LHCN-M2 (cell line): ENCODE measurements around the gene UTS2R. TPM values are rescaled to one million over a fixed set of nuclear protein-coding genes. Genes with fewer than 3 reads are reported as not detected.
A peak's percentile ranks its signal among the peaks of the same experiment; 100 is the strongest.
"Not testable (repeated sequence)": the region's sequence is repeated elsewhere in the genome, so short reads cannot be mapped to it uniquely, and the experiment has no call there.

ENCODE experiments used
- DNase-seq: peaks from one replicate; pipeline ENCODE4 v3.0.0-alpha.2; 2012; ENCODE audit warnings: low read depth
- total RNA-seq: library from RNA; depleted of rRNA; stranded (reverse); fragments of >200 nt; gene quantifications from 2 replicates; pipeline ENCODE4 v1.2.3, GENCODE V29; 2014

The UTS2R gene
- total RNA-seq, 1 experiment from 2014 or later: 0.11 TPM

DNA sequence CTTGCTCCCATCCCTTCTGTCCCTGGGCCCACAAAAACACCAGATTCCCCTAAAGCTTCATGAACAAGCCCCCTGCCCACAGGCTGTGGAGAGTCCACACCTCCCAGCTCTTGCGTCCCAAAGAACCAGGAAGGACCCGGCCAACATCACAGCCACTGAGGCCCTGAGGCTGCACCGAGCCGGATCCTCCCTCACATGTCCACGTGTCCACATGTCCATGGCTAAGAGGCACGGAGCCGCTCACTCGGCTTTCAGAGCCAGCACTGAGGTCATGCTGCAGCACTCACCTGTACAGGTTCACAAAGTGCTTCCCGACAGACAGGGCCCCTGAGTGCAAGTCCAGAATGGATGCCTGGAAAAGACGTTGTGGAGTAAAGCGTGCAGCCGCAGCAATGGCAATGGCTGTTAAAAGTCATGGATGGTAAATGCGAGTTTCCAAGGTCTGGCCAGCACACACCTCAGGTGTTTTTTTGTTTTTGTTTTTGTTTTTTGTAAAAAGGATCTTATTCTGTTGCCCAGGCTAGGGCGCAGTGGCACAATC lies 34.6 kb downstream of the UTS2R start:
- no peak for DNase-seq

DNA sequence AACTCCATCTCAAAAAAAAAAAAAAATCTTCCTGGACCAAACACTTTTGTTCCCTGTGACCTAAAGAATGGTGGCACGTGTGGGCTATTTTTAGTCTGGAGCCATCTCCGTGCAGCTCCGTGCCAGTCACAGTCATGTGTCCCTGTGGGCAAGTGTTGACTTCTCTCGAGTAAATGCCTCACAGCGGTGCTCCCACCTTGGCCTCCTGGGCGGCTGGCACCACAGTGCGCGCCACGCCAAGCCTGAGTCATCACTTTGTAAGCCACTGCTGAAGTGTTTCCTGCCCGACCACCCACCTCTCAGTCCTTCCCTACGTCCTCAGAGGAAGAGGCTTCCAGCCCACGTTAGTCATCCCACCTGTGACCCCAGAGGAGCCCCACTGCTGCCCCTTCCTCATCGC lies 35.7 kb downstream of the UTS2R start:
- peak; percentile 49 for DNase-seq

DNA sequence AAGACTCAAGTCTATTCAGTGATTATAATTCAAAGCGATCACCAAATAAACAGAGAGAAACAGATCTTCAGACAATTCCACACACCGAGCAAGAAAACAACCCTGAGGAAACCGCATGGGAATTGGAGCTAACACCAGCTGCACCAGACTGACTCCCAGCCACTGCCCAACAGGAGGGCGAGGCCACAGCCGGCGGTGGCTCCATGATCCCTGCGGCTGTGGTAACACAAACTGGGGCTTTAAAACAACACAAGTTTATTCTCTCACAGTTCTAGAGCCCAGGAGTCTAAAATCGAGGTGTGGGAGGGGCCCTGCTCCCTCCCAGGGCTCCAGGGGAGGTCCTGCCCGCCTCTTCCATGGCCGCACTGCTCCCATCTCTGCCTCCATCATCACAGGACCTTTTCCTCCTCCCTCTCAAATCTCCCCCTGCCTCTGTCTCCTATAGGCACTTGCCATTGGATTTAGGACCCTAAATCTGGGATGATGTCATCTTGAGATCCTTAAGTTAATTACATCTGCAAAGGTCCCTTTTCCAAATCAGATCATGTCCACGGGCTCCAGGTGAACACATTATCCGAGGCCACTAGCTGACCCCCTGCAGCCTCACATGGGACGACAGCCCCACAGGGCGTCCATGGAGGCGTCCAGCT lies 36.8 kb downstream of the UTS2R start:
- peak; percentile 84 for DNase-seq

DNA sequence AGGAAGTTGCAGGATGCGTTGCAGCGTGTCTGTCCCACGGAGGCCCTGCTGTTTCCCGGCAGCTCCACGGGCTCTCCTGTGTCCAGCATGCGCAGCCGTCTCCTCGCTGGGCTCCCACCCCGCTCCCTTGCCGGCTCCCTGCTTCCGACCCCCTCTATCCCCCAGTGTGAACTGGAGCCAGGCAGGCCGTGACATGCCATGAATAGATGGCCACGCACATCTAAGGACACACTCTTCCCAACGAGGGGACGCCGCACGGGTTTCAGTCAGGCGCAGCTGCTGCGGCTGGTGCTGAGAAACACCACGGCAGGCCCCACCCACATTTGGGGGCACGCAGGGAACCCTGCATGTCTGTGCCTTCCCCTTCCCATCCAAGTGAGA lies 37.4 kb downstream of the UTS2R start:
- DNase-seq: no peak

DNA sequence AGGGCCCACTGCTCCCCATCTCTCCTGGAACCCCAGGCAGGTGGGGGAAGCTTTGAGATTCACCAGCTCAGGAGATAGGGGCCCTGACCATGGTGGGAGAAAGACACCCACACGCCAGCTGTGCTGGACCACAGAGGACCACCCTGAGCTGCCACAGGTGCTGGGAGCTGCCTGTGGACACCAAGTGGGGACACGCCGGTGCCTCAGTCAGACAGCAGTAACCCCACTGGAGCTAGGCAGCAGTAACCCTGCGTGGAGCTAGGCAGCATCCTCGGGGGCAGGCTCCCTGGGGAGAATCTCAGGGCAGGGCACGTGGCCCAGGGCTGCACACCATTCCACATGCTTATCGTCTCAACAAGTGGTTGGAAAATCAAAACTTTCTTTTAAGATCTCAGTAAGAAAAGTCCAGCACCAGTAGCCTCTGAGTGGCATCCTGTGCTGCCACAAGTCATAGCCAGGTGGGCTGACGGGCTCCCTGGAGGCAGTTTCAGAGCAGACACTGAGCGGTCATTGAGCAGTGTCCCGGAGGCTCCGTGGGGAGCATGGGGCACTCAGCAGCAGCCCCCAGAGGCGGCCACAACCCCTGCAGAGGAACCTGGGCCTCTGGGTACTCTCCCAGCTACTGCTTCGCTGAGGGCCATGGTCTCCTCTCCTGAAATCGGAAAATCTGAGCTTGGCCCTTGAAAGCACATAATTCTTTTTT lies 38.6 kb downstream of the UTS2R start:
- DNase-seq: no peak

DNA sequence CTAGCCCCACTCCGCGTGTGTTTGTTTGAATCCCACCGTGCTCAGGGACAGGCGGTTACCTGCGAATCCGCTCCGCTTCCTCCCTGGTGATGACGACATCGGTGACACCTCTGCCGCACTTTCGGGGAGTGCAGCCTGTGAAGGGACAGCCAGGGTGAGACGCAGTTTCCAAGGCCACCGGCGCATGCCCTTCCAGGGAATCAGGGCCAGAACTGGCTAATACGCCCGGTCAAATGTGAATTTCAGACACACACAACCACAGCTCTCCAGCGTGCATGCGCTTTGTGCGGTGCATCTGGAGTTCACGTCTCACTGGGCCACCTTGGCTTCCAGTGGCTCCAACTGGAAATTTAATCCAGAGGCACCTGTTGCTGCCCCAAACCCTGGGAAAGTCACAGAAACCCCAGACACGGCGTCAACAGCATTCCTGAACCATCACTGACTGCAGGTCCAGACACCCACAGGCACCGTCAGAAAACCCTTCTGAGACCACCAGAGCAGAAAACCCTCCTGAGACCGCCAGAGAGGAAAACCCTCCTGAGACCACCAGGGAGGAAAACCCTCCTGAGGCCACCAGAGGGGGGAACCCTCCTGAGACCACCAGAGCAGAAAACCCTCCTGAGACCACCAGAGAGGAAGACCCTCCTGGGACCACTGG lies 40.0 kb downstream of the UTS2R start:
- no peak for DNase-seq

GRCh38 chr17:82412081-82412480 lies 40.5 kb downstream of the UTS2R start:
- not testable (repeated sequence) for DNase-seq

DNA sequence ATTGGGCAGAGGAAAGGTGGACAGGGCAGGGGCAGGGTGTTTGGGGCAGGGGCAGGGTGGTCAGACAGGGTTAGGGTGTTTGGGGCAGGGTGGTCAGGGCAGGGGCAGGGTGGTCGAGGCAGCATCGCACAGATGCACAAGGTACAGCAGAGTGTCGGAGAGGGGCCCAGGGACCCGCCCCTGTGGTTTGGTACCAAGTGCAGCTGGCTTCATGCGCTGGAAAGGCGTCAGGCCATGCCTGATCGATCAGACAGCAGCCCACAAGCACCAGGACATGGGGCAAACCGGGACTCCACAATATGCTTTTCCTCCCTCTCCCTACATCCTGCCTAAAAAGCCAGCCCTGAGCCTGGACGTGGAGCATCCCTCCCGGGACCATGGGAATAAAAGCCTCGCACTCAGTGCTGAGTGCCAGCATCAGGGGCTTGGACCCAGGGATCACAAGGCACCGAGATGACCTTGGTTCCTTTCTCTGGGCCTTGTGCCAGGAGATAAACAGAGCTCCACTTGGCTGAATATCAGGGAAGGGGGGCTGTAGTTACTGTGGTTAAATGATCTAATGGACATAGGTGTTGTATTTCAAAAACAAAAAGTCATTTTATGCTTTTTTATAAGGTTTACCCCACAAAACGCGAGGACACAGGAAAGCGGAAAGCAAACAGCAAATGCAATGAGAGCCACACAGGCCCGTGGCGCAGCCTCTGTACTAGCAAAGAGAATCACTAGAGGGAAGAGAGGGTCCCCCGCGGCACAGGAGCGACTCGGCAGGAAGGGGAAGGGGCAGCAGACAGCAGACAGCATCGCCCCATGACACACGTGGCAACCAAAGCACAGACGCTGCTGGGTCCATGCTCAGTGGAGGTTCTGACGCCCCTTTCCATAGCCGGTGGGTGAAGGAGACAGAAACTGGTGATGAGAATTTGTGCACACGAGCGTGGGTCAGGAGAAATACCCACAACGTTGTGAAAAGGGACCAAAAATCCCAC lies 41.3 kb downstream of the UTS2R start:
- no peak for DNase-seq

GRCh38 chr17:82414548-82415281 lies 43.1 kb downstream of the UTS2R start:
- DNase-seq: peak; percentile 64

GRCh38 chr17:82415336-82415735 lies 43.8 kb downstream of the UTS2R start:
- no peak for DNase-seq

GRCh38 chr17:82415786-82416185 lies 44.2 kb downstream of the UTS2R start:
- no peak for DNase-seq

DNA sequence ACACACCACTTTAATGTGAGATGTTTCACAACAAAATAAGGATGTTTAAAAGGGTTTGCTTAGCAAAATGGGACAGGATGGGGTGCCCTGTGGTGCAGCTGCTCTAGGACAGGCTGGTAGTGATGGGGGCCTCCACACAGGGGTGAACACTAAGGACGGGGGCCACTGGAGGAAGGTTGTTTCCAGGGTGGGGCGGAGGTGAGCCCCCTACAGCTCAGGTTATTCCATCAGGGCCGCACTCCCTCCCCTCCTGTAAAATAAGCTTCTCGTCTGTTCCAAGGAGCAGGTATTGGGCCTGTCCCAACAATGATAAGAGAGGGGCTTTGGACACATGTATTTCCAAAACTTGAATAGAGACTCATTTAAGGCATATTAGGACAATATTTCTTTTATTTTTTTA lies 44.7 kb downstream of the UTS2R start:
- DNase-seq: no peak

DNA sequence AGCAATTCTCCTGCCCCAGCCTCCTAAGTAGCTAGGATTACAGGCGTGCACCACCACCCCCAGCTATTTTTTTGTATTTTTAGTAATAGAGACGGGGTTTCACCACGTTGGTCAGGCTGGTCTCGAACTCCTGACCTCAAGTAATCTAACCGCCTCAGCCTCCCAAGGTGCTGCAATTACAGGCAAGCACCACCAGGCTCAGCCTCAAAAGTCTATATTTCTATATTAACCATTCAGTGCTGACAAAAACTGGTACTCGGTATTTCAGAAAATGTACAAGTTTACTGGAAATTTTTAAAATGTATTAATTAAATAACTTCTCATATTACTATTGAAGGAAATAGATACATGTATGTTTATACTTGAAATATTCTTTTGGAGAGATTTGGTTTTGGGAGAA lies 45.2 kb downstream of the UTS2R start:
- no peak for DNase-seq

GRCh38 chr17:82418001-82418986 lies 46.7 kb downstream of the UTS2R start, which contains the start of the genes HEXD and OGFOD3:
Gene HEXD, plus strand, starts transcription at chr17:82418347. Its CDS starts 1,453 bp downstream, at chr17:82419800.
Gene OGFOD3, minus strand, starts transcription at chr17:82418586. Its CDS starts 101 bp downstream, at chr17:82418485.
- peak; percentile 78 for DNase-seq

GRCh38 chr17:82419540-82419939 lies 48.0 kb downstream of the UTS2R start:
- DNase-seq: no peak

GRCh38 chr17:82424001-82424862 lies 52.7 kb downstream of the UTS2R start:
- DNase-seq: peak; percentile 52

GRCh38 chr17:82424863-82425159 lies 53.2 kb downstream of the UTS2R start:
- DNase-seq: no peak
